Esophagus (tissue), 2 donors: ENCODE measurements around the gene SLC2A9. TPM values are rescaled to one million over a fixed set of nuclear protein-coding genes. Genes with fewer than 3 reads are reported as not detected.
"Not testable (repeated sequence)": the region's sequence is repeated elsewhere in the genome, so short reads cannot be mapped to it uniquely, and the experiment has no call there.

ENCODE experiments used
- H3K27ac ChIP-seq, 2 donors: one replicate each; pipeline ENCODE4 v1.5.1; 2013; ENCODE audit warnings: low read depth in 2 of 2, mild to moderate bottlenecking in 2 of 2, inconsistent platforms in 1 of 2, low read length in 1 of 2, moderate library complexity in 1 of 2
- H3K27me3 ChIP-seq, 2 donors: one replicate each; pipeline ENCODE4 v1.6.1; 2013; ENCODE audit warnings: low read length in 2 of 2, control low read depth in 1 of 2, mild to moderate bottlenecking in 1 of 2; ENCODE audit not compliant: insufficient read depth in 2 of 2, control insufficient read depth in 1 of 2
- H3K36me3 ChIP-seq, 2 donors: one replicate each; pipeline ENCODE4 v1.6.1; 2013; ENCODE audit warnings: low read length in 1 of 2; ENCODE audit not compliant: control insufficient read depth in 2 of 2, insufficient read depth in 2 of 2
- H3K4me1 ChIP-seq, 2 donors: one replicate each; pipeline ENCODE4 v1.6.1; 2013; ENCODE audit warnings: low read length in 1 of 2; ENCODE audit not compliant: control insufficient read depth in 2 of 2, insufficient read depth in 2 of 2
- H3K4me3 ChIP-seq, 2 donors: one replicate each; pipeline ENCODE4 v1.5.1; 2013; ENCODE audit warnings: low read length in 2 of 2, mild to moderate bottlenecking in 2 of 2, low read depth in 1 of 2, moderate library complexity in 1 of 2
- H3K9me3 ChIP-seq, 2 donors: one replicate each; pipeline ENCODE4 v1.6.1; 2013; ENCODE audit warnings: mild to moderate bottlenecking in 2 of 2, low read depth in 1 of 2, low read length in 1 of 2, moderate library complexity in 1 of 2; ENCODE audit not compliant: control insufficient read depth in 2 of 2, insufficient read depth in 1 of 2
- WGBS, 2 donors: extraction: QIAGEN DNeasy Blood & Tissue Kit; methylation state at CpG; one replicate each; pipeline ENCODE4 v1.1.7; 2013; 5-methylcytosine and 5-hydroxymethylcytosine counted together
- polyA plus RNA-seq, 2 donors: library from polyadenylated mRNA; stranded (reverse); fragments of 200-250 nt; gene quantifications; one replicate each; pipeline ENCODE4 v1.2.3, GENCODE V29; 2013
- donor health status: healthy with polysubstance abuse.
- donor health status: Bipolar disorder and iron deficiency.

The SLC2A9 gene
- polyA plus RNA-seq, 2 donors, result 4.1 to 5.8 TPM

DNA sequence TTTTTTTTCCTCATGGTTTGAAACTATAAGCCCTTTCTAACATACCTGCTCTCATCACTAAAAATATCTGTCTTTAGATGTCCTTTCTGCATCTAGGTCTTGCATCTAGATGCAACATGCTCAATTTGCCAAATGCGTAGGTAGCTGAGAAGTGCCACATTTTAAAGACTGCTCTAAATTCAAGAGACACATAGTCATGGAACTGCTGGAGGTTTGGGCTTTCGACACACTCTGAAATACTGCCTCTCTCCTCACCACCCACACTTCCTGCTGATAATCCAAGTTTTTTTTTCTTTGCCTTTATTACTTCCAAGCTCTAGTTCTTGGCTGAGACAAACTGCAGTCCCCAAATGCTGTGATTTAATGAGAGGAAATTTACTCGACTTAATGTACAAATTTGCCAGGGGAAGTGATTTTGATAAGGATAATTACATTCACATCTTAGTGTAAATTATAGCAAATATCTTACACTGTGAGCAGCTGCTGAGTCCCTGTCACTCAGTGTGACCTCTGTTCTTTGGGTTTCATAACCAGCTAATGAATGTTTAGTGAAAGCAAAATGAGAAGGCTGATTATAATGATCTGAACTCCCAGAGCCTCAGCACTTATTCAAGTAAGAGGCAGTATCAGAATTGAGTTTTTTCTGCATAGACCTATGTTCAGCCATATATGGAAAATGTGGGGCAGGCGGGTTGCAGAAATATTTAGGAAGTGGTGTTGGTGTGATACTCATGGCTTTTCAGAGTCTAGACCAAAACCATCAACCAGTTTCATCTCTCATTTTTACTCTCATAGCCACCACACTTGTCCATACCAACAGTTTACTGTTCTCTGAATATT lies 208.6 kb downstream of the SLC2A9 start:
- Histone ChIP-seq H3K9me3 (no peaks in the 10 kb centered on the region), H3K4me1 (no peaks in the 10 kb centered on the region), H3K27ac (no peak overlapping the region), H3K27me3 (no peaks in the 10 kb centered on the region), H3K4me3 (no peak overlapping the region), H3K36me3 (no peaks in the 10 kb centered on the region)
- 51 to 63% methylated on average over 4 of the region's 4 CpGs for WGBS, 2 donors

DNA sequence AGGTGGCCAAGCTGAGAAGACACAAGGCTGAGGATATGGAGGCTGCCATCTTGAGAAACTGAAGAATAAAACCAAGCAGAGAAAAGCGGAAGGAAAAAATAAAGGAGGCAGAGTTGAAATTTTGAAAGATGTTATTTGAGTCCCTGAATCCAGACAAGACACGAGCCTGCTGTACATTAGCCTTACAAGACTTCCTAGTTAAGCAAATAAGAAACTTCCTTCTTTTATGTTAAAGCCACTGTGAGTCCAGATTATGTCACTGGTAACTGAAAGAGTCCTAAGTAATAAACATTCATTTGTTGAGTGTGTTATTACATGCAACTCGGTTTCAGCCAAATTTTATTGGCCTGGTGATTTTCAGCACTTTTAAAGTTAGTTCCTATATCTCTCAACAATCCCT lies 209.5 kb downstream of the SLC2A9 start:
- WGBS, 2 donors, result 79 to 82% methylated on average over 3 of the region's 3 CpGs
- no peaks in the 10 kb centered on the region for H3K4me1 ChIP-seq
- no peak overlapping the region for H3K4me3 ChIP-seq

DNA sequence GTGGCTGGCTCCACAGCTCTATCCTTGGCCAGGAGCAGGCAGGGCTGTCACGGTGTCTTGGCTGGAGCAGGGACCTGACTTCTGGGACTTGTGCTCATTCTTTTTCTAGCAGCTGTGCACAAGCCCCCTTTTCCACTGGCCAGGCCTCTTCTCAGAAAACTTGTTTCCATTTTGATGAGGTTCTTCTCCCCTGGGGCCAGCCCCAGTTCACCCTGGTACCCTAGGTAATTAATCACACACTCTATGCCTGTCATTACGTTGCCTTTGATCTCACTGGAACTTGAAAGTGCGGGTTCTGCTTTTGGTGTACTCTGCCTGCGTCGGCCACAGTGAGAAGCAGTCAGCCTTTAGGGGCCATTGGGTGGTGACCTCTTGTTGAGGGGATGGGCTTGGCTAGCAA lies 213.2 kb downstream of the SLC2A9 start:
- Histone ChIP-seq H3K27me3 (no peaks in the 10 kb centered on the region), H3K27ac (no peak overlapping the region), H3K36me3 (no peaks in the 10 kb centered on the region), H3K4me1 (no peaks in the 10 kb centered on the region), H3K4me3 (no peak overlapping the region), H3K9me3 (no peaks in the 10 kb centered on the region)
- 67 to 72% methylated on average over 5 of the region's 5 CpGs for WGBS, 2 donors

More for the DNA sequence above, 209.5 kb downstream of the SLC2A9 start:
- H3K36me3 ChIP-seq, result no peaks in the 10 kb centered on the region
- no peaks in the 10 kb centered on the region for H3K9me3 ChIP-seq
- no peak overlapping the region for H3K27ac ChIP-seq
- no peaks in the 10 kb centered on the region for H3K27me3 ChIP-seq

DNA sequence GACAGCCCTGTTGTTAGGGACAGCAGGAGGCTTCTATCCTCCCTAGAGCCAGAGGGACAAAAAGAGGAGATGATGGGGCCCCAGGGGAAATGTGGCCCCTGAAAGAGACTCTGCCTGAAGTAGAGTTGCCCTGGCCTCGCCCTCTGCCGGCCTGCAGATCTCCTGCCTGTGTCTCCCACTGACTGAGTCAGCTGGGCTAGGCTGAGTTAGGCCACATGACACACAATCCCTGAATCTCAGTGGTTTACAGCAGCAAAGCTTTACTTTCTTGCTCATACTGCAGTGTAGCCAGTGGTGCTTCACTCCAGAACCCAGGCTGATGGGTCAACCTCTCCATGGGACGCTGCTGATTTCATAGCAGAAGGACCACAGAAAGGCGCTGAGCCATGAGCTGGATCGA lies 216.4 kb downstream of the SLC2A9 start:
- WGBS, 2 donors, result 87 to 91% methylated on average over 5 of the region's 5 CpGs
- Histone ChIP-seq H3K9me3 (no peaks in the 10 kb centered on the region), H3K4me1 (no peaks in the 10 kb centered on the region), H3K27me3 (no peaks in the 10 kb centered on the region), H3K4me3 (no peak overlapping the region), H3K27ac (no peak overlapping the region), H3K36me3 (no peaks in the 10 kb centered on the region)

DNA sequence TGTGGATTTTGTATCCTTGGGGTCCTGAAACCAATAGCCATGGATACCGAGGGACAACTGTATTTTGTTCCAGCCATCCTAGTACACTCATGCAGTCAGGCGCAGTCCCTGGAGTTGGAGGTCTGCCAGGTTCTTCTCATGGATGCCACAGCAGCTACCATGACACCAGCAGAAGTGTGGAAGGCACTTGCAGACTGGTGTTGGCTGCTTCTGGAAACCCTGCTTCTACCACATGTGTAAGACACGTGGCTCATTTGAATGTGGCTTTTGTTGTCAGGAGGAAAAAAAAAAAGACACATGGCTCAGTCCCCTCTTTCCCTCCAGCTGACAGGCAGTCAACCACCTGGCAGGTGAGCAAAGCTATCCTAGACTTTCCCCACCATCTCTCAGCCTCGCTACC lies 220.4 kb downstream of the SLC2A9 start:
- H3K27me3 ChIP-seq, result no peaks in the 10 kb centered on the region
- WGBS, 2 donors, result 78 to 79% methylated on average over 4 of the region's 4 CpGs
- no peaks in the 10 kb centered on the region for H3K4me1 ChIP-seq
- no peak overlapping the region for H3K27ac ChIP-seq
- H3K36me3 ChIP-seq, result no peaks in the 10 kb centered on the region
- no peaks in the 10 kb centered on the region for H3K9me3 ChIP-seq
- H3K4me3 ChIP-seq, result no peak overlapping the region

DNA sequence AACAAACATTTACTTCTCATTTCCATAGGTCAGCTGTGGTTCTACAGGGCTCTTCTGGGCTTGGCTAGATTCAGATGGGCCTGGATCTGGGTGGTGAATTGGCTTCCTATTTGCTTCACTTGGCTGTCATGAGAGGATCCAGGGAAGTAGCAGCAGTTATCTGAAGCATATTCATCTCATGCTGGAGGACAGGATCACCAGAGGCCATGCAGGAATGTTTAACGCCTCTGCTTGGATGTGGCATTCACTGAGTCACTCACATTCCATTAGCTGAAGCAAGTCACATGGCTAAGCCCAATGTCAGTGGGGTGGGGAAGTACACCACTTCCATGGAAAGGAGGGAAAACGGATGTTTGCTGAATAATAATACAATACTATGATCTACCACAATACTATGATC lies 224.7 kb downstream of the SLC2A9 start:
- H3K4me1 ChIP-seq, H3K27me3 ChIP-seq, H3K27ac ChIP-seq, H3K4me3 ChIP-seq, H3K9me3 ChIP-seq, H3K36me3 ChIP-seq: not testable (repeated sequence)
- 43 to 46% methylated on average over 2 of the region's 2 CpGs for WGBS, 2 donors

DNA sequence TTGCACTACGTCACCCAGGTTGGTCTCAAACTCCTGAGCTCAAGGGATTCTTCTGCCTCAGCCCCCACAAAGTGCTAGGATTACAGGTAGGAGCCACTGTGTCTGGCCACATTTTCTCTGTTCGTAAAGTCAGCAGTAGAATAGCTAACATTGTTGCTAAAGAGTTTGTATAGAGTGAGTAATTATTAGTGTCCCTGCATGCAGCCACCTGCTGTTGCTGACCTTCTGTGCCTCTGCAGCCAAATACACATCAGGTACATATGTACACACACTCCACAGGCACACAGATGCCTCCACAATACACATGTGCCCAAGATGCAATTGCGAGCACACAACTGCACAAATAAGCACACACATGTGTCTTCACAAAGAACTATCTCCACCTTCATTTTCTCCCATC lies 228.9 kb downstream of the SLC2A9 start:
- 83 to 87% methylated on average over 3 of the region's 3 CpGs for WGBS, 2 donors
- H3K9me3 ChIP-seq, result no peaks in the 10 kb centered on the region
- H3K4me3 ChIP-seq, result no peak overlapping the region
- H3K4me1 ChIP-seq, result no peaks in the 10 kb centered on the region
- H3K27ac ChIP-seq, result no peak overlapping the region
- no peaks in the 10 kb centered on the region for H3K27me3 ChIP-seq
- no peaks in the 10 kb centered on the region for H3K36me3 ChIP-seq

DNA sequence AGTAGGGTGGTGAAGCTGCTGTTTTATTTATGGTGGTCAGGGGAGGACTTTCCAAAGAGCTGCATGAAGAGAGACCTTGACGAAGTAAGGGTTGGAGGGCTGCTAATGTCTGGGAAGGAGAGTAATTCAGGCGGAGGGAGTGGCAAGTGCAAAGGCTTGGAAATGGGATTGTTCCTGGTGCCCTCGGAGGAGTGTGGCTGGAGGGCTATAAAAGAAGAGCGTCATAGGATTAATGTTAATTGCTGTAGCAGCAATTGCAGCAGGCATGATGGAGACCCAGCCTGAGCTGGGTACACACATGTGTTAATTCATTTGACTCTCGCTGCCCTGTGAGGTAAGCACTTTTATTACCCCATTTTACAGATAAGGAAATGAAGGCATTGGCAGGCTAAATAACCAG lies 235.4 kb downstream of the SLC2A9 start:
- 76 to 81% methylated on average over 5 of the region's 5 CpGs for WGBS, 2 donors
- not testable (repeated sequence) for H3K36me3 ChIP-seq, H3K27ac ChIP-seq, H3K9me3 ChIP-seq, H3K27me3 ChIP-seq, H3K4me1 ChIP-seq, H3K4me3 ChIP-seq

DNA sequence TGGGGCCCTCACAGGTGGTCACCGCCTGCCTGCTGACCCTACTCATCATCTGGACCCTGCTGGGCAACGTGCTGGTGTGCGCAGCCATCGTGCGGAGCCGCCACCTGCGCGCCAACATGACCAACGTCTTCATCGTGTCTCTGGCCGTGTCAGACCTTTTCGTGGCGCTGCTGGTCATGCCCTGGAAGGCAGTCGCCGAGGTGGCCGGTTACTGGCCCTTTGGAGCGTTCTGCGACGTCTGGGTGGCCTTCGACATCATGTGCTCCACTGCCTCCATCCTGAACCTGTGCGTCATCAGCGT lies 239.2 kb downstream of the SLC2A9 start:
- Histone ChIP-seq H3K4me3 (no peak overlapping the region), H3K4me1 (no peaks in the 10 kb centered on the region), H3K27me3 (peaks cover 0 to 4% of the 10 kb centered on the region in 2 donors), H3K36me3 (no peaks in the 10 kb centered on the region), H3K27ac (no peak overlapping the region), H3K9me3 (peaks cover 0 to 6% of the 10 kb centered on the region in 2 donors)
- WGBS, 2 donors, result 57 to 68% methylated on average over 22 of the region's 22 CpGs

DNA sequence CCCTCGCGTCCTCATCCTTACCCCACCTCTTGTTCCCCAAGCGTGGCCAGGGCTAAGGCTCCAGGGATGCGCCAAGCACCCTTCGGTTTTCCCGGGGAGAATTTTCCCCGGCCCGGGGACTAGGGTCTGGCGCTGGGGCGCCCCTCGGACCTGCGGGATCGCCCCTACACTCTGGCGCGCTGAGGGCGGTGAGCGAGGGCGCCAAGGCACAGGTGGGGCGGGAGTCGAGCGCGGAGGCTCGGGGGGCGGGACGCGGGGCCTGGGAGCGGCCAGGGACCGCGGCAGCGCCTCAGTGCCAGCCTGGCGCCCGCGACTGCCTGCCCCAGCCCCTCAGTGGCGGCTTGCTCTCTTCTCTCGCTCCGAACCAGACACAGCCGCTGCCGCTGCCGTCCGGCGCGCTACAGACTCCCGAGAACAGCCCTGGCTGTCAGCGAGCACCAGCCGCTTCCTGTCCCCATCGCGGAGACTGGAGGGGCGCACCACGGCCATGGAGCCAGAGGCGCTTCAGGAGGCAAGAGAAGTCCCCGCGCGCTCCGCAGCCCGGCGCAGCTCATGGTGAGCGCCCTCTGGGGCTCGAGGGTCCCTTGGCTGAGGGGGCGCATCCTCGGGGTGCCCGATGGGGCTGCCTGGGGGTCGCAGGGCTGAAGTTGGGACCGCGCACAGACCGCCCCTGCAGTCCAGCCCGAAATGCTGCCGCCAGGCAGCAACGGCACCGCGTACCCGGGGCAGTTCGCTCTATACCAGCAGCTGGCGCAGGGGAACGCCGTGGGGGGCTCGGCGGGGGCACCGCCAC lies 239.8 kb downstream of the SLC2A9 start, which contains the start of gene DRD5:
Gene DRD5, plus strand, starts transcription at position 292 of the 793 bp plus-strand sequence. Its CDS starts 396 bp downstream, at position 688.
- H3K4me1 ChIP-seq, result no peaks in the 10 kb centered on the region
- 7 to 11% methylated on average over 66 to 78 of the region's 78 CpGs for WGBS, 2 donors
- H3K27me3 ChIP-seq, result peaks cover 0 to 4% of the 10 kb centered on the region in 2 donors
- H3K36me3 ChIP-seq, result no peaks in the 10 kb centered on the region
- no peak within 1 kb of the TSS for H3K4me3 ChIP-seq
- peaks cover 0 to 6% of the 10 kb centered on the region in 2 donors for H3K9me3 ChIP-seq
- H3K27ac ChIP-seq, result no peak within 1 kb of the TSS
